ENCODE data around the gene TTYH3.
A peak's percentile ranks its signal among the peaks of the same experiment; 100 is the strongest.

The TTYH3 gene

GRCh38 chr7:2635810-2636701, 4.3 kb downstream of the TTYH3 start:
- Histone ChIP-seq H3K9ac (ENCODE audit: low read depth in 1 of 2, low read length in 2 of 2) (no peak overlapping the region), H3K36me3 (ENCODE audit: control insufficient read depth in 2 of 2, insufficient read depth in 2 of 2, low read length in 2 of 2) (no peaks in the 10 kb centered on the region), H3K27ac (ENCODE audit: low read depth in 2 of 2, low read length in 2 of 2) (peak overlapping the region; percentile 32 to 56), H3K4me3 (ENCODE audit: low read length in 2 of 2) (no peak overlapping the region), H3K9me3 (ENCODE audit: control insufficient read depth in 2 of 2, low read length in 2 of 2) (no peaks in the 10 kb centered on the region), H3K27me3 (ENCODE audit: control insufficient read depth in 2 of 2, insufficient read depth in 2 of 2, low read length in 2 of 2) (no peaks in the 10 kb centered on the region), H3K4me1 (ENCODE audit: control insufficient read depth in 2 of 2, insufficient read depth in 2 of 2, low read length in 2 of 2) (peaks cover 34 to 35% of the 10 kb centered on the region in 2 donors)

DNA sequence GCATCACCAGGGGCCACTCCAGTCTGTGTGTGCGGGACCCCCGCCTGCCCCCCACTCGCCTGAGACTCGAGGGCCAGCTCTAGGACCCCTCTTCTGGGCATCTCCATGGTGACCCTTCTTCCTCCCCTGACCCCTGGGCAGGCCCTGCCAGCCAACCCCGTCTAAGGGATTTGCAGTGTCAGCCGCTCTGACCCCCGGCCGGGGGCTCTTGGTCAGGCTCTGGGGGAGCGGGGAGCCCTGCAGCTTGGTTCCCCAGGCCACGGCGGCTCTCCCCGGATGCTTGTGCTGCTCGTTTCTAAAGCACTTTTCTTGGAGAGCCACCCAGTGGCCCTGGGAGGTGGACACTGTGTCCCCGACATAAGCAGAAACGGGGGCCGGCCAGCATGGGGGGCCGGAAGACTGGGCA, 5.3 kb downstream of the TTYH3 start:
- H3K36me3 ChIP-seq (ENCODE audit: control insufficient read depth in 2 of 2, insufficient read depth in 2 of 2, low read length in 2 of 2) = no peaks in the 10 kb centered on the region
- no peaks in the 10 kb centered on the region for H3K9me3 ChIP-seq (ENCODE audit: control insufficient read depth in 2 of 2, low read length in 2 of 2)
- peak overlapping the region; percentile 31 to 56 for H3K27ac ChIP-seq (ENCODE audit: low read depth in 2 of 2, low read length in 2 of 2)
- no peaks in the 10 kb centered on the region for H3K27me3 ChIP-seq (ENCODE audit: control insufficient read depth in 2 of 2, insufficient read depth in 2 of 2, low read length in 2 of 2)
- H3K4me1 ChIP-seq (ENCODE audit: control insufficient read depth in 2 of 2, insufficient read depth in 2 of 2, low read length in 2 of 2) = peaks cover 31 to 32% of the 10 kb centered on the region in 2 donors
- no peak overlapping the region for H3K9ac ChIP-seq (ENCODE audit: low read depth in 1 of 2, low read length in 2 of 2)
- H3K4me3 ChIP-seq (ENCODE audit: low read length in 2 of 2) = no peak overlapping the region

DNA sequence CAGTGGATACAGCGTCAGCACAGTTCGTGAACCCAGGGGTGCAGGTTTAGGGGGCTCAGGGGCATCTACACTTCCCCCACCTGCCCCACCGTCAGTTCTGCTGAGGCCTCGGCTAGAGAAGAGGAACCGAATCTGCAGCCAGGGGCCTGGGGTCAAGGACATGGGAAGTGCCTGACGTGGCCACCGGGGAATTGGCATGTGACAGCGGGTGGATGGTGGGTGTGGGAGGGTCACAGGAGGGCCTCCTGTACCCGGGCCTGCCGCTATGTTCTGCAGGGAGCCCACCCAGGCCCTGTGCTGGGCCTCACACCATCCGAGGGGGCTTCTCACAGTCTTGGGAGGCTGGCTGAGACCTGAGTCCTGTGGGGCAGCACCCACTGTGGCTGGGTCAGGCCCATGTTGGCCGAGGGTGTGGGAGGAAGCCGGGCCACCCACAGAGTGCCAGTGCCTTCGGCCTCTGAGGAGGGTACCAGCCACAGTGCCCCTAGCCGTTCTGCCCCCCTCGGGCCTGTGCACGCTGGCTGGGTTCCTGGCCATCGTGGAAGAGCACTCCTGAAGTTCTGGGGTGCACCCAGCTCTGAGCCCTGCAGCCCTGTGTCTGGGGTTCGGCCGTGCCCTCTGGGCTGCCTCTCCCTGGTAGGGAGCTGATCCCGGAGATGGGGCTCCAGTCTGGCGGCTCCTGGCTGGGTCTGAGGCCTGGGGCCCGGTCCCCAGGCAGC, 5.9 kb downstream of the TTYH3 start:
- peak overlapping the region in 1 of 2 donors; percentile 14 for H3K9ac ChIP-seq (ENCODE audit: low read depth in 1 of 2, low read length in 2 of 2)
- H3K27ac ChIP-seq (ENCODE audit: low read depth in 2 of 2, low read length in 2 of 2) = peak overlapping the region; percentile 64 to 74
- no peak overlapping the region for H3K4me3 ChIP-seq (ENCODE audit: low read length in 2 of 2)
- no peaks in the 10 kb centered on the region for H3K36me3 ChIP-seq (ENCODE audit: control insufficient read depth in 2 of 2, insufficient read depth in 2 of 2, low read length in 2 of 2)
- no peaks in the 10 kb centered on the region for H3K27me3 ChIP-seq (ENCODE audit: control insufficient read depth in 2 of 2, insufficient read depth in 2 of 2, low read length in 2 of 2)
- no peaks in the 10 kb centered on the region for H3K9me3 ChIP-seq (ENCODE audit: control insufficient read depth in 2 of 2, low read length in 2 of 2)
- H3K4me1 ChIP-seq (ENCODE audit: control insufficient read depth in 2 of 2, insufficient read depth in 2 of 2, low read length in 2 of 2) = peaks cover 26% of the 10 kb centered on the region in 2 donors

- Histone ChIP-seq H3K27ac (ENCODE audit: low read depth in 2 of 2, low read length in 2 of 2) (peak overlapping the region; percentile 64 to 74), H3K9ac (ENCODE audit: low read depth in 1 of 2, low read length in 2 of 2) (no peak overlapping the region), H3K27me3 (ENCODE audit: control insufficient read depth in 2 of 2, insufficient read depth in 2 of 2, low read length in 2 of 2) (no peaks in the 10 kb centered on the region), H3K36me3 (ENCODE audit: control insufficient read depth in 2 of 2, insufficient read depth in 2 of 2, low read length in 2 of 2) (no peaks in the 10 kb centered on the region), H3K9me3 (ENCODE audit: control insufficient read depth in 2 of 2, low read length in 2 of 2) (no peaks in the 10 kb centered on the region), H3K4me3 (ENCODE audit: low read length in 2 of 2) (no peak overlapping the region), H3K4me1 (ENCODE audit: control insufficient read depth in 2 of 2, insufficient read depth in 2 of 2, low read length in 2 of 2) (peaks cover 19 to 20% of the 10 kb centered on the region in 2 donors)
Observed at GRCh38 chr7:2638224-2638991, 6.6 kb downstream of the TTYH3 start.

GRCh38 chr7:2639181-2639681, 7.4 kb downstream of the TTYH3 start:
- H3K9ac ChIP-seq (ENCODE audit: low read depth in 1 of 2, low read length in 2 of 2) = no peak overlapping the region
- peaks cover 11 to 14% of the 10 kb centered on the region in 2 donors for H3K4me1 ChIP-seq (ENCODE audit: control insufficient read depth in 2 of 2, insufficient read depth in 2 of 2, low read length in 2 of 2)
- H3K36me3 ChIP-seq (ENCODE audit: control insufficient read depth in 2 of 2, insufficient read depth in 2 of 2, low read length in 2 of 2) = no peaks in the 10 kb centered on the region
- no peak overlapping the region for H3K27ac ChIP-seq (ENCODE audit: low read depth in 2 of 2, low read length in 2 of 2)
- H3K27me3 ChIP-seq (ENCODE audit: control insufficient read depth in 2 of 2, insufficient read depth in 2 of 2, low read length in 2 of 2) = no peaks in the 10 kb centered on the region
- H3K9me3 ChIP-seq (ENCODE audit: control insufficient read depth in 2 of 2, low read length in 2 of 2) = no peaks in the 10 kb centered on the region
- H3K4me3 ChIP-seq (ENCODE audit: low read length in 2 of 2) = no peak overlapping the region

DNA sequence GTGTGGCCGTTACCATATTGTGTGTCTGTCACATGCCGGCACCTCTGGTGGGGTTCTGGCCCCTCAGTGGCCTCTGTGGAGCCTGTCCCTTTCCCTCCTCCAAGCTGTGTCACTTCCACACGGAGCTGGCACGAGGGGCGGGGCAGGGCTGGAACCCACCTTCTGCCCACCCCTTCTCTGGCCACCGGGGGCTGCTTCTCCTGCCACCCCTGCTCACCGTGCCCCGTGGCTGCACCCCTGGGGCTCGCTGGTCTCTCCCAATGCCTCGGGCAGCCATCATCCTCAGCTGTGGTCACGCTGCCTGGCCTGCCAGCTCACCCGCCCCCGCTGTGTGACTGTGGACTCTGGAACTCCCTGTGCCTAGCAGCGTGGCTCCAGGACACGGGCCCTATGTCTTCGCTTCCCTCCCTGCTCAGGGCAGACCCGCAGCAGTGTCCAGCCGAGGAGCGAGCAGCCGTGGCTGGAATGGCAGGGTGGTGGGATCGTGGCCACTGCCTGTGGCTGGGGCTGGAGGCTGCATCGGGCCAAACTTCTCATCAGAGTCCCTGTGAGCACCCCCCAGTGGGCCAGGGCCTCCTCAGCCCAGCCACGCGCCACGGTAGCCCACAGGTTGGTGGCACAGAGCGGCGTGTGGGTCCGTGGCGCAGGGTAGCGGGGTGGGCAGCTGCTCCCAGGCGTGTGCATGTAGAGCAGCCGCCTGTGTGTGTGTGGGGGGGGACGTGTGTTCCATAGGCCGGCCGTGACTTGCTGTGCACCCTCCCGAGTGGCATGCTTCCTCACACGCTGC, 8.1 kb downstream of the TTYH3 start:
- Histone ChIP-seq H3K27ac (ENCODE audit: low read depth in 2 of 2, low read length in 2 of 2) (peak overlapping the region in 1 of 2 donors; percentile 67), H3K36me3 (ENCODE audit: control insufficient read depth in 2 of 2, insufficient read depth in 2 of 2, low read length in 2 of 2) (no peaks in the 10 kb centered on the region), H3K9me3 (ENCODE audit: control insufficient read depth in 2 of 2, low read length in 2 of 2) (no peaks in the 10 kb centered on the region), H3K9ac (ENCODE audit: low read depth in 1 of 2, low read length in 2 of 2) (no peak overlapping the region), H3K4me1 (ENCODE audit: control insufficient read depth in 2 of 2, insufficient read depth in 2 of 2, low read length in 2 of 2) (peaks cover 13 to 15% of the 10 kb centered on the region in 2 donors), H3K27me3 (ENCODE audit: control insufficient read depth in 2 of 2, insufficient read depth in 2 of 2, low read length in 2 of 2) (no peaks in the 10 kb centered on the region), H3K4me3 (ENCODE audit: low read length in 2 of 2) (no peak overlapping the region)

DNA sequence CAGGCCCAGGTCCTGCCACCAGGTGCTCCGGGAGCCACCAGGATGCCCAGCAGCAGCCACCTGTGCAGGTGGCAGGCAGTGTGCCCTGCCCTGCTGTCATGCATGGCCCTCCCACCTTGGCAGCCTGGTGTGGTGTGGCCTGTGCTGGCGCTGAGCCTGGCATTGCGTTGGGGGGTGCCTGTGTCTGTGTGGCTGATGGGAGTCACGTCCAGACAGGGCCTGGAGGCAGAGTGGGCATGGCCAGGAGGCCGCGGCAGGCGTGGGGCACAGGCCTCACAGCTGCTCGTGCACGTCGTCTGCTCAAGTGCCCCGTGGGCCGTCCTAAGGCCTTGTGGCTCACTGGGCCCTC, 8.7 kb downstream of the TTYH3 start:
- Histone ChIP-seq H3K9me3 (ENCODE audit: control insufficient read depth in 2 of 2, low read length in 2 of 2) (no peaks in the 10 kb centered on the region), H3K4me3 (ENCODE audit: low read length in 2 of 2) (no peak overlapping the region), H3K4me1 (ENCODE audit: control insufficient read depth in 2 of 2, insufficient read depth in 2 of 2, low read length in 2 of 2) (peaks cover 13% of the 10 kb centered on the region in 2 donors), H3K27ac (ENCODE audit: low read depth in 2 of 2, low read length in 2 of 2) (peak overlapping the region in 1 of 2 donors; percentile 67), H3K36me3 (ENCODE audit: control insufficient read depth in 2 of 2, insufficient read depth in 2 of 2, low read length in 2 of 2) (no peaks in the 10 kb centered on the region), H3K27me3 (ENCODE audit: control insufficient read depth in 2 of 2, insufficient read depth in 2 of 2, low read length in 2 of 2) (no peaks in the 10 kb centered on the region), H3K9ac (ENCODE audit: low read depth in 1 of 2, low read length in 2 of 2) (no peak overlapping the region)

- Histone ChIP-seq H3K9me3 (ENCODE audit: control insufficient read depth in 2 of 2, low read length in 2 of 2) (no peaks in the 10 kb centered on the region), H3K27me3 (ENCODE audit: control insufficient read depth in 2 of 2, insufficient read depth in 2 of 2, low read length in 2 of 2) (no peaks in the 10 kb centered on the region), H3K27ac (ENCODE audit: low read depth in 2 of 2, low read length in 2 of 2) (peak overlapping the region; percentile 57 to 67), H3K4me3 (ENCODE audit: low read length in 2 of 2) (no peak overlapping the region), H3K4me1 (ENCODE audit: control insufficient read depth in 2 of 2, insufficient read depth in 2 of 2, low read length in 2 of 2) (peaks cover 13% of the 10 kb centered on the region in 2 donors), H3K9ac (ENCODE audit: low read depth in 1 of 2, low read length in 2 of 2) (no peak overlapping the region), H3K36me3 (ENCODE audit: control insufficient read depth in 2 of 2, insufficient read depth in 2 of 2, low read length in 2 of 2) (no peaks in the 10 kb centered on the region)
Observed at GRCh38 chr7:2640846-2641316, 9.1 kb downstream of the TTYH3 start.

Measured in mucosa of rectum (tissue), 2 donors.